ENCODE data around the gene SDF4. TPM values are rescaled to one million over a fixed set of nuclear protein-coding genes. Genes with fewer than 3 reads are reported as not detected.

The SDF4 gene
- total RNA-seq, 4 donors from 2014 or later: 29.7 to 105 (median 50.3) TPM

DNA sequence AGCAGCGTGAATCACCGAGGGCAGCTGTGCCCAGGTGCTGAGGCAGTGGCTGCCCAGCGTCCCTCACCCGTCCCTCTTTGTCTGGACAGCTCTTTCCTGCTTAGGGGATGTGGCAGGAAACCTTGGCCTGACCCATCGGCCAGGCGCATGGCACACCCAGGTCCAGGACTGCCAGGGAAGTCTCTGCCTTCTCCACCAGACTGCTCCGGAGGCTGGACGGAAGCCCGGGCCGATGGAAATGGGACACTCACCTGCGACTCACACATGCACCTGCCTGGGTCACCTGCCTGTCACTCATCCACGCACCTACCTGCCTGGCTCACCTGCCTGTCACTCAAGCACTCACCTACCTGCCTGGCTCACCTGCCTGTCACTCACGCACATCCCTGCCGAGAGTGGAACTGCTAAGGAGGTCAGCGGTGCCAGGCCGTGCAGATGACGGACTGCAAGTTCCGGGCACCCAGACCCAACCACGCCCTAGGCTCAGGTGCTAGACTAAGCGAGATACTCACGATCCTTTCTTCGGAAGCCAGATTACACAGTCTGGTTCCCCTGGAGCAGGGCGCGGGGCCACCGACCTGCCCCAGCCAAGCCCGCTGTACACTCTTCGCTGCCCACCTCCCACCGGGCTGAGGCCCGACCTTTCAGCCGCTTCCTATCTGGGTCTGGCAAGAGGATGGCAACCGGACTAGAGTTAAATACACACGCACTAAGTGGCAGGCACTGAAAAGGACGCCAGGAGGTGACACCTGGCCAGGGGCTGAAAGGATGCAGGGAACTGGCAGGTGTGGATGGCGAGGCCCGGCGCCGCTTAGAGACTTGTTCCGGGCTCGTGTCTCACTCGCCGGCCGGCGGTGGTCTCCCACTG, 40.8 kb upstream of the SDF4 start:
- no peaks in the 10 kb centered on the region for H3K9me3 ChIP-seq
- intact Hi-C loops (cut with DNase I; ENCODE audit: low total_unique reads): no loop called here
- H3K4me3 ChIP-seq: peak overlapping the region; percentile 93 to 94
- H3K27ac ChIP-seq: peak overlapping the region; percentile 84 to 92
- no peak for DNase-seq
- peaks cover 12 to 22% of the 10 kb centered on the region in 2 donors for H3K4me1 ChIP-seq
- H3K36me3 ChIP-seq: no peaks in the 10 kb centered on the region
- TF ChIP-seq, protein P1, sequence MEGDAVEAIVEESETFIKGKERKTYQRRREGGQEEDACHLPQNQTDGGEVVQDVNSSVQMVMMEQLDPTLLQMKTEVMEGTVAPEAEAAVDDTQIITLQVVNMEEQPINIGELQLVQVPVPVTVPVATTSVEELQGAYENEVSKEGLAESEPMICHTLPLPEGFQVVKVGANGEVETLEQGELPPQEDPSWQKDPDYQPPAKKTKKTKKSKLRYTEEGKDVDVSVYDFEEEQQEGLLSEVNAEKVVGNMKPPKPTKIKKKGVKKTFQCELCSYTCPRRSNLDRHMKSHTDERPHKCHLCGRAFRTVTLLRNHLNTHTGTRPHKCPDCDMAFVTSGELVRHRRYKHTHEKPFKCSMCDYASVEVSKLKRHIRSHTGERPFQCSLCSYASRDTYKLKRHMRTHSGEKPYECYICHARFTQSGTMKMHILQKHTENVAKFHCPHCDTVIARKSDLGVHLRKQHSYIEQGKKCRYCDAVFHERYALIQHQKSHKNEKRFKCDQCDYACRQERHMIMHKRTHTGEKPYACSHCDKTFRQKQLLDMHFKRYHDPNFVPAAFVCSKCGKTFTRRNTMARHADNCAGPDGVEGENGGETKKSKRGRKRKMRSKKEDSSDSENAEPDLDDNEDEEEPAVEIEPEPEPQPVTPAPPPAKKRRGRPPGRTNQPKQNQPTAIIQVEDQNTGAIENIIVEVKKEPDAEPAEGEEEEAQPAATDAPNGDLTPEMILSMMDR (IDR thresholded peaks at IDR 0.05): no peak
- no peak for TF ChIP-seq POLR2A (IDR thresholded peaks at IDR 0.05)
- H3K27me3 ChIP-seq: no peaks in the 10 kb centered on the region

DNA sequence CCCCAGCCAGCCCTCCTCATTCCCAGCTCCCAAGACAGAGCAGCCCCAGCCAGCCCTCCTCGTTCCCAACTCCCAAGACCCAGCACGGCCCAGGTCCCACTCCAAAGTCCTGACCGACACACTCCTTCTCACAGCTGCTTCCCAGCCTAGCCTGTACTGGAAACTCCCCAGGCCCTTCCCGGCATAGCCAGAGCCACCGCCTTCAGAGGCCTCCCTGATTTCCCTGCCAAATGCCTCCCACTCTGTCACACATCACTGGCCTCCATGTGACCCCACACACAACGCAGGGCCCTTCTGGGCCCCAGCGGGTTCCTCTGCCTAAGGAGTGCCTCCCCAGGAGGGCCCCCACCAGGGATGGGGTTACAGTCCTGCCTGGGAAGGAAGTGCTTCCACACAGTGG, 39.0 kb upstream of the SDF4 start:
- Histone ChIP-seq H3K4me3 (no peak overlapping the region), H3K27me3 (no peaks in the 10 kb centered on the region), H3K9me3 (no peaks in the 10 kb centered on the region), H3K36me3 (no peaks in the 10 kb centered on the region), H3K4me1 (peaks cover 12 to 22% of the 10 kb centered on the region in 2 donors), H3K27ac (no peak overlapping the region)
- DNase-seq: no peak
- intact Hi-C loops (cut with DNase I; ENCODE audit: low total_unique reads): no loop called here
- TF ChIP-seq POLR2A (IDR thresholded peaks at IDR 0.05): no peak
- TF ChIP-seq, protein P1 (IDR thresholded peaks at IDR 0.05): no peak

DNA sequence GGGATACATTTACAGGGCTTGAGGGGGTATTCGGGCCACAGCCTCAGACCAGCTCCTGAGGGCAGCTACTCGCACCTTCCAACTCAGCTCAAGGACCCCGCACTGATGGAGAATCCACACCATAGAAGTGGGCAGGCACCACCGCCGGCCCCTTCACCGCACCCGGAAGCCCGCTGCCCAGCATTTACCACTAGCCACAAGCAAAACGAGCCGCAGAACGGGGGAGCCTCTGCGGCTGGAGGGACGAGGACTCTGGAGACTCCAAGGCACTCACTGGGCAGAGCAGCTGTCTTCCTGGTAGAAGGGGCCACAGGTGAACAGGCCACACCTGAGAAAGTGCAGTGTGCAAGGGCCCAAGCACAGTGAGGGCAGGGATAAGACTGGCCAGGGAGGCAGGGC, 36.5 kb upstream of the SDF4 start:
- no peaks in the 10 kb centered on the region for H3K9me3 ChIP-seq
- no peak overlapping the region for H3K4me3 ChIP-seq
- no peak overlapping the region for H3K27ac ChIP-seq
- no peaks in the 10 kb centered on the region for H3K36me3 ChIP-seq
- no peaks in the 10 kb centered on the region for H3K27me3 ChIP-seq
- intact Hi-C loops (cut with DNase I; ENCODE audit: low total_unique reads): no loop called here
- TF ChIP-seq, protein P1 (IDR thresholded peaks at IDR 0.05): no peak
- TF ChIP-seq POLR2A (IDR thresholded peaks at IDR 0.05): no peak
- no peak for DNase-seq
- H3K4me1 ChIP-seq: peaks cover 12 to 16% of the 10 kb centered on the region in 2 donors

DNA sequence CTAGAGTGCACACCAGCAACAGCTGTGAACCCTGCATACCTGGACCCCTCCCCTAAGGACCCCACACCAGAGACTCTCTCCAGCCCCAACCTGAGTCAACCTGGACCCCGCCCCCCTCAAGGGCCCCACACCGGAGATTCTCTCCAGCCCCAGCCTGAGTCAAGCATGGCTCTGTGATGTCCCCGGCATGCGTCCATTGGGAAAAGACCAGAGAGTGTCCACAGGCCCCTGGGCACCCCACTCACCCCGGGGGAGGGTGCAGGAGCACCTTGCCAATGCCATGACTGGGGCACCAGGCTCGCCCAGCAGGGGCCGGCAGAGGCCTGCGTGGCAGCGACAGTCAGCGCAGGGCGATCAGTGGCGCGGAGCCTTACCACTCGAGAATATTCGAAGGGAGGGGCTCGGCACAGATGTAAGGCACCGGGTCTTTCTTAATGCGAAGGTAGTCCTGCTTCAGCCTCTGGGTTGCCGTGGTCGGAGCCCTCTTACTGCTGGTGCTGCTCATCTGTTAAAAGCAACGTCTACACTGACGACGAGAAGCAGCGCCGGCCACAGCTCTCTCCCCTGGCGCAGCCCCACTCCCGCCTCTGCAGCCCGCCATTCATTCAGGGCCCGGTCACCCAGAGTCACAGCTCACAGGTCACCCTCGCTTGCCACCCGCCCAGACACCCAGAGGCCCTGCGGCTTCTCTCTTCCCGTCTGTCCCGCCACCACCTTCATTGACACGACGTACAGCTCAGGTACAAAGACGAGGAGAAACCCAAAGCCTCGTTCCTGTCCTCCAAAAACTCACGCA, 35.9 kb upstream of the SDF4 start:
- Histone ChIP-seq H3K36me3 (no peaks in the 10 kb centered on the region), H3K9me3 (no peaks in the 10 kb centered on the region), H3K27ac (no peak overlapping the region), H3K4me1 (peaks cover 12 to 16% of the 10 kb centered on the region in 2 donors), H3K27me3 (no peaks in the 10 kb centered on the region), H3K4me3 (no peak overlapping the region)
- intact Hi-C loops (cut with DNase I; ENCODE audit: low total_unique reads): no loop called here
- DNase-seq: no peak
- TF ChIP-seq, protein P1 (IDR thresholded peaks at IDR 0.05): no peak
- TF ChIP-seq POLR2A (IDR thresholded peaks at IDR 0.05): no peak

DNA sequence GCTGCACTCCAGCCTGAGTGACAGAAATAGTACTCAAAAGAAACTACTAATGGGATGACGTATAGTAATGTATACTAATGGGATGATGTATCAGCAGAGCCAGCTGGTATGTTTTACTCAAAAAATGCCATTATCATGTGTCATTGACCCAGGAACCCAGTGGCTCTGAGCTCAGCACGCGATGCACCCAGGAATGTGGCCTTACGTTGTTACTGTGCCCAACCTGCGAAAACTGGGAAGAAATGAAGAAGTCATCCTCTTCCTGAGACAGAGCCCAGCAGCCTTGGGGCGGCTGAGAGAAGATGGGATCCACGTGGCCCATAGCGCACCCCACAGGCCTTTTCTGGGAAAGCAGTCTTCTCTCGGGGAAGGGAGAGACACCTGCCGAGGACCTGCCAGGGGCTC, 33.1 kb upstream of the SDF4 start:
- Histone ChIP-seq H3K27me3 (no peaks in the 10 kb centered on the region), H3K9me3 (no peaks in the 10 kb centered on the region), H3K4me3 (no peak overlapping the region), H3K27ac (no peak overlapping the region), H3K4me1 (no peaks in the 10 kb centered on the region), H3K36me3 (no peaks in the 10 kb centered on the region)
- TF ChIP-seq POLR2A (IDR thresholded peaks at IDR 0.05): no peak
- TF ChIP-seq, protein P1 (IDR thresholded peaks at IDR 0.05): no peak
- DNase-seq: no peak
- intact Hi-C loops (cut with DNase I; ENCODE audit: low total_unique reads): no loop called here
